ENCODE measurements around the gene CPNE4. TPM values are rescaled to one million over a fixed set of nuclear protein-coding genes. Genes with fewer than 3 reads are reported as not detected.

Gene CPNE4
- total RNA-seq, 1 experiment from 2014 or later = 1.9 TPM

DNA sequence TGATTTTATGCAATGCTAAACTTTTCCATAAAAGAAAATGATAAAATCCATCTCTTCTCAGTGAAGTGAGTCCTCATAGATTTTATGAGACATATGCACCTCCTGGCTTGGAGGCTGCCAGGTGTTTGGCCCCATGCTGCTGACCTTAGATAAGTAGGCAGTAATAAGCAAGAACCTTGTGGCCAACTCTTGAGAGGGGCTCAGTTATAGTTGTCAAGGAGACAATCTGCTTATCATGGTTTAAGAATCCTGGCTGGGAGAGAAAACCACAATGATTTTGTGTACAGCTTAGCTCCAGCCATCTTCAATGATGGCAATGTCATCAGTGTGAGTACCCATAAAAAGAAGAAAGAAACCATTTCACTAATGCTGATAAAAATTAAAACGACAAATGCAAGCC lies 252.1 kb downstream of the CPNE4 start:
- Histone ChIP-seq H3K4me2 (ENCODE audit: insufficient read depth, insufficient read length, low read length) (no peak overlapping the region), H2BK120ac (ENCODE audit: low read depth, low read length, poor library complexity, severe bottlenecking) (no peak overlapping the region)
- no peak overlapping the region for H3K27ac Mint-ChIP-seq

More for the DNA sequence above, 252.1 kb downstream of the CPNE4 start:
- Histone ChIP-seq H2AK5ac (ENCODE audit: insufficient read length, low read length) (no peak overlapping the region), H3K4ac (ENCODE audit: low read depth, low read length) (no peak overlapping the region), H3K27me3 (ENCODE audit: insufficient read depth, low read length) (no peaks in the 10 kb centered on the region), H4K91ac (ENCODE audit: insufficient read length, low read depth, low read length) (no peak overlapping the region), H2BK12ac (ENCODE audit: insufficient read length, low read depth, low read length) (no peak overlapping the region), H3K79me2 (ENCODE audit: insufficient read depth, low read length) (no peaks in the 10 kb centered on the region), H4K8ac (replicated peaks; ENCODE audit: insufficient read length, low read depth, low read length) (no peak overlapping the region), H2BK20ac (ENCODE audit: low read depth, low read length, poor library complexity, severe bottlenecking) (no peak overlapping the region), H2AFZ (ENCODE audit: low read length) (no peak overlapping the region), H3K9me3 (ENCODE audit: control insufficient read depth, low read depth, low read length) (no peaks in the 10 kb centered on the region), H3T11ph (ENCODE audit: low read length) (no peak overlapping the region), H3K23me2 (ENCODE audit: insufficient read length, low read depth, low read length, poor library complexity, severe bottlenecking) (no peaks in the 10 kb centered on the region), H4K5ac (ENCODE audit: insufficient read length, low read depth, low read length) (no peak overlapping the region), H3K56ac (ENCODE audit: insufficient read length, low read depth, low read length) (no peak overlapping the region), H3K4me1 (ENCODE audit: insufficient read depth, low read length) (no peaks in the 10 kb centered on the region), H3K18ac (ENCODE audit: insufficient read length, low read depth, low read length) (no peak overlapping the region), H2BK15ac (ENCODE audit: low read depth, low read length) (no peak overlapping the region), H3K27ac (ENCODE audit: insufficient read length, low read depth, low read length) (no peak overlapping the region), H3K79me1 (ENCODE audit: insufficient read depth, low read depth, low read length, poor library complexity, severe bottlenecking) (no peaks in the 10 kb centered on the region), H2BK5ac (ENCODE audit: insufficient read length, low read length) (no peak overlapping the region), H4K20me1 (ENCODE audit: control insufficient read depth, insufficient read depth, insufficient read length) (no peaks in the 10 kb centered on the region), H3K9ac (ENCODE audit: extremely low read depth, insufficient read length, low read length) (no peak overlapping the region), H3K14ac (ENCODE audit: insufficient read depth, low read length) (no peak overlapping the region), H3K23ac (ENCODE audit: insufficient read length, low read depth, low read length) (no peak overlapping the region)
- Mint-ChIP-seq H3K36me3 (ENCODE audit: insufficient read depth in 1 of 3, low read depth in 3 of 3) (no peaks in the 10 kb centered on the region), H3K4me3 (no peak overlapping the region), H3K27me3 (ENCODE audit: low read depth) (no peaks in the 10 kb centered on the region; the same call in 1 of the 2 replicates), H3K4me1 (no peaks in the 10 kb centered on the region), H3K9me3 (peaks cover 0 to 4% of the 10 kb centered on the region in 2 experiments; a peak in 2 of 5 replicates)
- no peak for DNase-seq
- TF ChIP-seq, protein P1, sequence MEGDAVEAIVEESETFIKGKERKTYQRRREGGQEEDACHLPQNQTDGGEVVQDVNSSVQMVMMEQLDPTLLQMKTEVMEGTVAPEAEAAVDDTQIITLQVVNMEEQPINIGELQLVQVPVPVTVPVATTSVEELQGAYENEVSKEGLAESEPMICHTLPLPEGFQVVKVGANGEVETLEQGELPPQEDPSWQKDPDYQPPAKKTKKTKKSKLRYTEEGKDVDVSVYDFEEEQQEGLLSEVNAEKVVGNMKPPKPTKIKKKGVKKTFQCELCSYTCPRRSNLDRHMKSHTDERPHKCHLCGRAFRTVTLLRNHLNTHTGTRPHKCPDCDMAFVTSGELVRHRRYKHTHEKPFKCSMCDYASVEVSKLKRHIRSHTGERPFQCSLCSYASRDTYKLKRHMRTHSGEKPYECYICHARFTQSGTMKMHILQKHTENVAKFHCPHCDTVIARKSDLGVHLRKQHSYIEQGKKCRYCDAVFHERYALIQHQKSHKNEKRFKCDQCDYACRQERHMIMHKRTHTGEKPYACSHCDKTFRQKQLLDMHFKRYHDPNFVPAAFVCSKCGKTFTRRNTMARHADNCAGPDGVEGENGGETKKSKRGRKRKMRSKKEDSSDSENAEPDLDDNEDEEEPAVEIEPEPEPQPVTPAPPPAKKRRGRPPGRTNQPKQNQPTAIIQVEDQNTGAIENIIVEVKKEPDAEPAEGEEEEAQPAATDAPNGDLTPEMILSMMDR (conservative IDR thresholded peaks at IDR 0.05) = no peak
- no CpG with 5 or more reads among the region's 1 CpG for WGBS (ENCODE audit: extremely low coverage, insufficient read length, low lambda C conversion rate)
